IPS-NIHi11 (cell line): ENCODE measurements around the gene TAS1R2.
"Not testable (repeated sequence)": the region's sequence is repeated elsewhere in the genome, so short reads cannot be mapped to it uniquely, and the experiment has no call there.

Experiments used
- DNase-seq: peaks from one replicate; pipeline ENCODE4 v3.0.0; 2012; ENCODE audit warnings: mixed read lengths, low spot score

The TAS1R2 gene

GRCh38 chr1:18883636-18884418 is 24.4 kb upstream of the TAS1R2 start:
- DNase-seq, result peak; percentile 87

- DNase-seq, result no peak
Measured at GRCh38 chr1:18883079-18883478, 23.6 kb upstream of the TAS1R2 start.

GRCh38 chr1:18882486-18882885 is 23.0 kb upstream of the TAS1R2 start:
- no peak for DNase-seq

- DNase-seq, result no peak
Measured at GRCh38 chr1:18881642-18882431, 22.4 kb upstream of the TAS1R2 start.

GRCh38 chr1:18881164-18881563 is 21.7 kb upstream of the TAS1R2 start:
- no peak for DNase-seq

GRCh38 chr1:18880585-18880984 is 21.1 kb upstream of the TAS1R2 start:
- no peak for DNase-seq

- DNase-seq, result peak; percentile 64
Measured at GRCh38 chr1:18879791-18880309, 20.4 kb upstream of the TAS1R2 start.

GRCh38 chr1:18879215-18879790 is 19.8 kb upstream of the TAS1R2 start:
- no peak for DNase-seq

GRCh38 chr1:18878538-18879214 is 19.2 kb upstream of the TAS1R2 start:
- DNase-seq, result no peak

GRCh38 chr1:18877282-18877681 is 17.8 kb upstream of the TAS1R2 start:
- DNase-seq, result no peak

GRCh38 chr1:18876210-18876609 is 16.8 kb upstream of the TAS1R2 start:
- no peak for DNase-seq

- DNase-seq, result no peak
Measured at GRCh38 chr1:18875796-18876128, 16.3 kb upstream of the TAS1R2 start.

- DNase-seq, result peak; percentile 97
Measured at GRCh38 chr1:18875107-18875795, 15.8 kb upstream of the TAS1R2 start.

- DNase-seq, result no peak
Measured at GRCh38 chr1:18874600-18874999, 15.1 kb upstream of the TAS1R2 start.

- no peak for DNase-seq
Measured at GRCh38 chr1:18874036-18874435, 14.6 kb upstream of the TAS1R2 start.

GRCh38 chr1:18872071-18872611 is 12.7 kb upstream of the TAS1R2 start:
- DNase-seq, result no peak

- no peak for DNase-seq
Measured at GRCh38 chr1:18871401-18872070, 12.1 kb upstream of the TAS1R2 start.

GRCh38 chr1:18870957-18871356 is 11.5 kb upstream of the TAS1R2 start:
- no peak for DNase-seq

GRCh38 chr1:18870595-18870865 is 11.1 kb upstream of the TAS1R2 start:
- DNase-seq, result not testable (repeated sequence)

GRCh38 chr1:18869847-18870594 is 10.6 kb upstream of the TAS1R2 start:
- no peak for DNase-seq
